Activated T-cell treated with anti-CD3 and anti-CD28 coated beads, Interleukin-2, amount 50 U/mL, for 24 hours (primary cell): ENCODE results near the gene RXFP3.

ENCODE experiments used
- DNase-seq: peaks from one replicate; pipeline ENCODE4 v3.0.0-alpha.2; 2020
- H3K27ac Mint-ChIP-seq: 2 replicates; pipeline ENCODE4 v1.8.0; 2020; ENCODE audit warnings: mild to moderate bottlenecking, mixed read lengths
- H3K27me3 Mint-ChIP-seq: 2 replicates; pipeline ENCODE4 v1.8.0; 2020; ENCODE audit warnings: mixed read lengths
- H3K36me3 Mint-ChIP-seq: 2 replicates; pipeline ENCODE4 v1.8.0; 2020; ENCODE audit warnings: low read depth, mixed read lengths
- H3K4me1 Mint-ChIP-seq: 2 replicates; pipeline ENCODE4 v1.8.0; 2020; ENCODE audit warnings: low read depth, mixed read lengths
- H3K4me3 Mint-ChIP-seq: 2 replicates; pipeline ENCODE4 v1.8.0; 2020; ENCODE audit warnings: mild to moderate bottlenecking, moderate library complexity, mixed read lengths
- H3K9me3 Mint-ChIP-seq: 2 replicates; pipeline ENCODE4 v1.8.0; 2020; ENCODE audit warnings: mixed read lengths

The RXFP3 gene

DNA sequence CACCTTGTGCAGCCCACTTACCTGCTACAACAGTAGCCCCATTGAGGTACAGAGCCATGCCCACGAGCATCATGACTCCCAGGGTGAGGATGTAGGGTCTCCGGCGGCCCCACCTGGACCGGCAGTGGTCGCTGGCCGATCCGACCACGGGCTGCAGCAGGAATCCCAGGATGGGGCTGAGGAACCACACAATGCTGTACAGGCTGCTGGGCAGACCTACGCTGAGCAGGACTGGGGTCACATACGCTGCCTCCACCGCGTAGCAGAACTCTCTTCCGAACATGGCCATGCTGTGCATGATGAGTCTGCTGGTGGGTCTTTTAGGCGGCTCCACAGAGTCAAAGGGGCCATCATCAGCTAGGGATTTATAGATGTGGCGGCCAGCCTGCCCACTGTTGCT lies 48.0 kb downstream of the RXFP3 start:
- no peak overlapping the region for H3K27ac Mint-ChIP-seq
- no peaks in the 10 kb centered on the region for H3K4me1 Mint-ChIP-seq
- peaks cover 23% of the 10 kb centered on the region for H3K36me3 Mint-ChIP-seq
- DNase-seq = no peak
- no peak overlapping the region for H3K4me3 Mint-ChIP-seq
- no peaks in the 10 kb centered on the region for H3K27me3 Mint-ChIP-seq
- no peaks in the 10 kb centered on the region for H3K9me3 Mint-ChIP-seq

DNA sequence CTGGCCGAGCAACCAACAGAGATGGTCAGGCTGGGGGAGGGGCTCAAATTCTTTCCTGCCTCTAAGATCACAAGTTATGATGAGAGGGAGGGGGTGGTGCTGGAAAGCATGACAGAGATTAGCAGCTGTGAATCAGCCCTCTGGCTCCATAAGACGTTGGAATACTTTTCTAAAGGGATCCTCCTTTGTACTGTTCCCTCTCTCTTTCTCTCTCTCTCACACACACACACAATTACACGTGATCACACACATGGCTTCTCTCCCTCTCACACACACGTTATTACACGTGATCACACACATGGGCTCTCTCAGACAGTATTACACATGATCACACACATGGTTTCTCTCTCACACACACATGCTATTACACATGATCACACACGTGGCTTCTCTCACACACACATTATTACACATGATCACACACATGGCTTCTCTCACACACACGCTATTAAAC lies 48.5 kb downstream of the RXFP3 start, which contains the start of gene SLC45A2:
SLC45A2 (minus strand) TSS at position 23 of the 454 bp plus-strand sequence. CDS start 110 bp downstream, outside the sequence.
- no peak within 1 kb of the TSS for H3K27ac Mint-ChIP-seq
- peaks cover 27% of the 10 kb centered on the region for H3K36me3 Mint-ChIP-seq
- H3K4me1 Mint-ChIP-seq = no peaks in the 10 kb centered on the region
- DNase-seq = no peak
- no peaks in the 10 kb centered on the region for H3K27me3 Mint-ChIP-seq
- no peaks in the 10 kb centered on the region for H3K9me3 Mint-ChIP-seq
- no peak within 1 kb of the TSS for H3K4me3 Mint-ChIP-seq

DNA sequence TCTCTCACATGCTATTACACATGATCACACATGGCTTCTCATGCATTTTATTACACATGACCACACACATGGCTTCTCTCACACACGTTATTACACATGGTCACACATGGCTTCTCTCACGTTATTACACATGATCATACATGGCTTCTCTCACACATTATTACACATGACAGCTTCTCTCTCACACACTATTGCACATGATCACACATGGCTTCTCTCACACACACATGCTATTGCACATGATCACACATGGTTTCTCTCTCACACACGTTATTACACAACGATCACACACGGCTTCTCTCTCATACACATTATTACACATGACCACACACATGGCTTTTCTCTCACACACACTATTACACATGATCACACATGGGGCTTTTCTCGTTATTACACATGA lies 49.3 kb downstream of the RXFP3 start:
- DNase-seq = no peak
- H3K9me3 Mint-ChIP-seq = no peaks in the 10 kb centered on the region
- H3K4me3 Mint-ChIP-seq = no peak overlapping the region
- H3K36me3 Mint-ChIP-seq = peaks cover 27% of the 10 kb centered on the region
- no peaks in the 10 kb centered on the region for H3K27me3 Mint-ChIP-seq
- H3K4me1 Mint-ChIP-seq = no peaks in the 10 kb centered on the region
- H3K27ac Mint-ChIP-seq = no peak overlapping the region
